Esophagus mucosa (tissue), 1 donor: ENCODE data around the gene OR7D2. TPM values are rescaled to one million over a fixed set of nuclear protein-coding genes. Genes with fewer than 3 reads are reported as not detected.

ENCODE experiments used
- ATAC-seq: fragments of 200-7000 bp; cut with Tn5 transposase; one replicate; pipeline ENCODE4 v1.9.1; 2020
- total RNA-seq: library from RNA; stranded (reverse); gene quantifications from one replicate; pipeline ENCODE4 v1.2.4, GENCODE V29; 2023
- donor health status: DM: yes; HTN: yes; CAD: no.

The OR7D2 gene
- total RNA-seq, 1 donor from 2014 or later: not detected

- ATAC-seq: no peak
Measured at GRCh38 chr19:9219489-9219888, 40.7 kb downstream of the OR7D2 start, which contains the start of gene OR7D4. OR7D4 (minus strand) TSS chr19:9219589; CDS start chr19:9214837, 4,752 bp downstream.

Other genes with a start within 250 kb of the OR7D2 start
- 0.56 TPM for gene MUC16, start 168.6 kb upstream of the OR7D2 start, total RNA-seq
- not detected for gene OR1M1, start 91.9 kb upstream of the OR7D2 start, total RNA-seq
- not detected for gene OR7G2, start 71.5 kb upstream of the OR7D2 start, total RNA-seq
- not detected for gene OR7G1, start 63.2 kb upstream of the OR7D2 start, total RNA-seq
- gene OR7G3, start 52.0 kb upstream of the OR7D2 start, total RNA-seq: not detected
- 15.1 TPM for gene ZNF317, start 38.6 kb upstream of the OR7D2 start, total RNA-seq
- gene OR7D4, start 40.6 kb downstream of the OR7D2 start, total RNA-seq: not detected
- not detected for gene OR7E24, start 72.0 kb downstream of the OR7D2 start, total RNA-seq
- 3.5 TPM for gene ZNF699, start 130.9 kb downstream of the OR7D2 start, total RNA-seq
- gene ZNF559, start 145.2 kb downstream of the OR7D2 start, total RNA-seq: 2.9 TPM
- 0.20 TPM for gene ZNF177, start 184.0 kb downstream of the OR7D2 start, total RNA-seq